Endometrial microvascular endothelial cells (primary cell): Measurements from ENCODE around the gene CCM2. TPM values are rescaled to one million over a fixed set of nuclear protein-coding genes. Genes with fewer than 3 reads are reported as not detected.

Experiments
- in situ Hi-C: cut with HindIII; loops from 2 replicates; pipeline ENCODE4 v1.10.0; 2017; ENCODE audit warnings: low sequenced_read_pairs, low pct_unique_long_range_greater_than_20kb; ENCODE audit errors: inconsistent ontology term
- total RNA-seq: library from RNA; depleted of rRNA; stranded (reverse); fragments of >200 nt; gene quantifications from one replicate; pipeline ENCODE4 v1.2.3, GENCODE V29; 2015; ENCODE audit errors: inconsistent ontology term

CCM2 gene
- total RNA-seq, 1 donor from 2014 or later, result 70.8 TPM

DNA sequence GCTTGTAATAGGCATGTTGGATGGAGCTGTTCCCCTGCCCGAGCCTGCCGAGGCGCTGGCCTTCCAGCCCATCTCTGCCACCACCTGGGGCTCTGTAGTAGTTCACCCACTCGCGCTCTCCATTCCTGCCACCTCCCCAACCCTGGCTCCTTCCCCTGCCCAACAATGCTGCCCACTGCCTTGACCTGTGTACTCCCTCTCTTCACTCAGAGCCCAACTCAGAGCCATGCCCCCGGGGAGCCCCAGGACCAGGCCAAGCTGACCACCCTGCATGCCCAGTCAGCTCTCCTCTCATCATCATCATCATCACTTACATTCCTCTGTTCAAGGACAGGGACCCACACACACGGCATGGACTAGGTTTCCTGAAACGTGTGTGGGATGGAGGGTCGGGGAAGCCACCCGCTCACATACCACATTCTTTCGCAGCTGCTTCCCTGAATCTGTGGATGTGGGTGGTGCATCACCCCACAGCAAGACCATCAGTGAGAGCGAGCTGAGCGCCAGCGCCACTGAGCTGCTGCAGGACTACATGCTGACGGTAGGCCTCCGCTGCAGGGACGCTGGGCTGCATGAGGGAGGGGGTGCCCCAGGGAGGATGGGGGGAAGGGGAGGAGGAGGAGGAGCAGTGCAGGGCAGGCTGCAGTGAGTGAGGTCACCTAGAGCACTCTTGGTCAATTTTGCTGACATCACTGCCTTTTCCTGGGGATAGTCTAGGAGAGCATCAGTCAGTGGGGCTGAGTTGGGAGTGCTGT is 73.2 kb downstream of the CCM2 start:
- in situ Hi-C loops, result no loop called here

DNA sequence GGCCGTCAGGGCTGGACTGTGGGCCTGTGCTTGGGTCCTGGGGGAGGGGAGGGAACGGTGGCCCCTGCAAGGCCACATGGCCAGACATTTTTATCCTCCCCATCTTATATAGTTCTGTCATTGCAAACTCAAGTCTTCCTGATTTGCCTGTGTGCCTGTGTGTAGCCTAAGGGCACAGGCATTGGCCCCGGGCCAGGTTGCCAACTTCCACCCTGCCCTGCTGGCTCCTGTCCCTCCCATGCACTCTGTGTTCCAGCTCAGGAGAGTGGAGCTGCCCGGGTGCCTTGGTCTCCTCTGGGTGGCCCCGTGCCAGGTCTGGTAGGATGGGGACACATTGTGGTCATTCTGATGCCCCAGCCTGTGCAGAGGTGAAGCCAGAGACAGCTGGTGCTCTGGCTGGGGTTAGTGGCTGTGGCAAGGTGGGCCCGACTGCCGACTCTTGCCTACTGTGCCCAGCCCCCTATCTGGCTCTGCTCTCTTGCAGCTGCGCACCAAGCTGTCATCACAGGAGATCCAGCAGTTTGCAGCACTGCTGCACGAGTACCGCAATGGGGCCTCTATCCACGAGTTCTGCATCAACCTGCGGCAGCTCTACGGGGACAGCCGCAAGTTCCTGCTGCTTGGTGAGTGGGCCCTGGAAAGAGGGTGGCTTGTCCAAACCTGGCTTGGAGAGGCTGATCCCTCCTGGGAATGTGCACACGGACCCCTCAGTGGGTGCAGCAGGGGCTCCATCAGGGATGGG is 74.0 kb downstream of the CCM2 start:
- in situ Hi-C loops, result no loop called here

DNA sequence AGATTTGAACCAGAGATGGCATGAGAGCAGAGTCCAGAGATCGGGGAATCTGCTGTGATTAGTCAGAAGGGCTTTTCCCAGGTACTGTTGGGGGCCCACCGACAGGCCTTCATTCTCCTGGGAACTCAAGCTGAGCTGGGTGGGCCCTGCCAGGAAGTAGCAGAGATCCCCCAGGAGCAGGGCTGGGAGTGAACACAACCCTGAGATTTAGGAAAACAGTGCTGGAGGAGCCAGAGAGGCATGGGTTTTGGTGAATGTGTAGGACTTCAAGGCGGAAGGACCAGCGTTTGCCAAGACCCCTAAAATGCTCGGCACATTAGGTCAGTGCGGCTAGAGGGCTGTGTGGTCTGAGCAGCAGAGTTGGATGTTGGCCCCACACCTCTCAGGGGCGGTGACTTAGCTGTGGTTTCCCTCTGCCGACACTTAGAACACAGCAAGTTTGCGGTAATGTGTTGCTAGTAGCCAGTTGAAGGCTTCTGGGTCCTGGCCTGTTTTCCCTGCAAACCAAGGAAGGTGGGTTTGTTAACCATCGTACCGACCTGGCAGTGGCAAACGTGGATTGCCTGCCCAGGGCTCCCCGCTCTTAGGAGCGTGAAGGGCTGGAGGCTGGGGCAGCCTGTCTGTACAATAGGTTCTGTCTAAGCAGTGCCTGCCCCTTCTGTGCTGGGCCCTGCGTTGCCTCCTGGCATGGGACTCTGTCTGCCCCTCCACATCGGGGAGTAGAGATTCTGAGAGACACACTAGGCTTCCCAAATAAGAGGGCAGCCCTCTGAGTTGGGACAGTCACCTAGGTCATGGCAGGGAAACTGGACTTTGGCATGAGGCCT is 74.7 kb downstream of the CCM2 start:
- in situ Hi-C loops, result no loop called here

DNA sequence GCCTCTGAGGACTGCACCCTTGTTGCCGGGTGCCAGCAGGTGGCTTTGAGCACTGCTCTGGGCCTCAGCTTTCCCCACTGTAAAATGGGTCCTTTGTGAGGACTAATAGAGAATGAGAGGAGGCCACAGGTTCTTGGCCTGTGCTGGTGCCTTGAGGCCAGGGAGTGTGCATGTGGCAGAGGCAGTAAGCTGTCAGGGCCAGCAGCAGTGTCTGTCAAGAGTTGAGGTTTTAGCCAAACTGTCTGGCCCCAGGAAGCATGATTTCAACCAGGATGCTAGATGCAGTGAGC is 75.3 kb downstream of the CCM2 start:
- in situ Hi-C loops, result no loop called here

DNA sequence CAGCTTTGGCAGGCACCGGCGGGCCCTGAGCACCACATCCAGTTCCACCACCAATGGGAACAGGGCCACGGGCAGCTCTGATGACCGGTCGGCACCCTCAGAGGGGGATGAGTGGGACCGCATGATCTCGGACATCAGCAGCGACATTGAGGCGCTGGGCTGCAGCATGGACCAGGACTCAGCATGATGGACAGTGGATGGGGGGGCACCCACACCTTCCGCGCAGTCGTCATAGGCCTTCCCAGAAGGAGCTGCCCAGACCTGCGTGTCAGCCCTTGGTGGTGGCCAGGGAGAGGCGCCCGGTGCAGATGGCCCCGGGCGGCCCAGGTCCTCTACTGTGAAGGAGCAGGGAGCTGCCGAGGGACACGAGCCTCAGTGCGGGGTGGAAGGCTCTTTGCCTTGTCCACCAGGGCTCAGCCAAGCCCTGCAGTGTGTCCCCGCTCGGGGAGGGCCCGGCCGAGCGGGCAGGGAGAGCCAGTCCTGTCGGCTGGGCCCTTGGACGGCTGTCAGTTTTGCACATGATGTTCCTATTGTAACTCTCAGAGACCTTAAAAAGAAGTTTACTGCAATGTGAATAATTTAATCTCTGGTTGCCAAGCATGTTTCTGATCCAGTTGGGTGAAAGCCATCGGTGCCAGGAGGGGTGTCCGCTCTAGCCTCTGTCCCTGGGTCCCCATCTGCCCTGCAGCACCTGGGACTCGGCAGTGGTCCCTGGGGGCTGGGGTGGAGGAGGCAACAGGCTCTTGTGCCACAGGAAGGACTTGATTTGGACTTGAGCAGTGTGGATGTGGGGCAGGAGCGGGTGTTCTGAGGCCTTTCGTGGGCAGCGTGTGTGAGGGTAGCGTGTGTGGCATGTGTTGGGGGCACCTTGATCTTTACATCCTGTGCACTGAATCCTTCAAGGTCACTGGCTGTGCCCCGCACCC is 76.1 kb downstream of the CCM2 start:
- in situ Hi-C loops, result no loop called here

DNA sequence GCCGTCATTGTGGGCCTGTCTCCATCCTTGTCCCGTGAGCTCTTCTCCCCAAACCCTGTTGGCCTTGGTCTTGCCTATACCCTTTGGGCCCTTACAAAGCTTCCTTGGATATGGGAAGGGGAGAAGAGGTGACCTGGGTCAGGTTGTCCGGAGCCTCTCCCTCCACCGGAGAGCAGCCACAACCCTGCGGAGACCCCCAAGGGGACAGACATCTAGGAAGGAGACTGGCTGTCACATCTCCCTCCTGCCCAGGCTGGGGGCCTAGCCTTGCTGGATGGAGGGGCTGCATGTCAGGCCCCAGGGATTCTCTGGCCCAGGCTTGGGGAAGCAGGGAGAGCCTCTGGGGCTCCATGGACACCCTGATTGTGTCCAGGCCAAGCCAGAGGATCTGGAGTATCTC is 76.9 kb downstream of the CCM2 start:
- in situ Hi-C loops, result no loop called here

DNA sequence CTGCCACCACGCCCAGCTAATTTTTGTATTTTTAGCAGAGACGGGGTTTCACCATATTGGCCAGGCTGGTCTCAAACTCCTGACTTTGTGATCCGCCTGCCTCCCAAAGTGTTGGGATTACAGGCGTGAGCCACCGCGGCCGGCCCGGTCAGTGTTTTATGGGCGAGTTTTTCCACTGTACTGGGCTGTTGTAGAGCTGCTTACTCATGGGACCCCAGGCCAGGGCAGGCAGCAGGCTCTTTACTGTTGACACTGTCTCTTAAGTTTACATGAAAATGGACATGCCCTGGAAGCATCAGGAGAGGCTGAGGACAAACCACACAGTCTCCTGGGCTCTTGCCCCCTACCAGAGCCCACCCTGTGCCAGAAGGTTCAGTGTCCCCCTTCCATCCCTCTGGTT is 77.6 kb downstream of the CCM2 start:
- in situ Hi-C loops, result no loop called here

DNA sequence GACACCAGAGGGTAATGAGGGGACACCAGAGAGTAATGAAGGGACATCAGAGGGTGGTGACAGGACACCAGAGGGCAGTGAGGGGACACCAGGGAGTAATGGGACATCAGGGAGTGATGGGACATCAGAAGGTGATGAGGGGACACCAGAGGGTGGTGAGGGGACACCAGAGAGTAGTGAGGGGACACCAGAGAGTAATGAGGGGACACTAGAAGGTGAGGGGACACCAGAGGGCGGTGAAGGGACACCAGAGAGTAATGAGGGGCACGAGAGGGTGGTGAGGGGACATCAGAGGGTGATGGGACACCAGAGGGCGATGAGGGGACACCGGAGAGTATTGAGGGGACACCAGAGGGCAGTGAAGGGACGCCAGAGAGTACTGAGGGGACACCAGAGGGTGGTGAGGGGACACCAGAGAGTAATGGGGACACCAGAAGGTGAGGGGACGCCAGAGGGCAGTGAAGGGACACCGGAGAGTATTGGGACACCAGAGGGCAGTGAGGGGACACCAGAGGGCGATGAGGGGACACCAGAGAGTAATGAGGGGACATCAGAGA is 78.2 kb downstream of the CCM2 start:
- in situ Hi-C loops, result no loop called here

DNA sequence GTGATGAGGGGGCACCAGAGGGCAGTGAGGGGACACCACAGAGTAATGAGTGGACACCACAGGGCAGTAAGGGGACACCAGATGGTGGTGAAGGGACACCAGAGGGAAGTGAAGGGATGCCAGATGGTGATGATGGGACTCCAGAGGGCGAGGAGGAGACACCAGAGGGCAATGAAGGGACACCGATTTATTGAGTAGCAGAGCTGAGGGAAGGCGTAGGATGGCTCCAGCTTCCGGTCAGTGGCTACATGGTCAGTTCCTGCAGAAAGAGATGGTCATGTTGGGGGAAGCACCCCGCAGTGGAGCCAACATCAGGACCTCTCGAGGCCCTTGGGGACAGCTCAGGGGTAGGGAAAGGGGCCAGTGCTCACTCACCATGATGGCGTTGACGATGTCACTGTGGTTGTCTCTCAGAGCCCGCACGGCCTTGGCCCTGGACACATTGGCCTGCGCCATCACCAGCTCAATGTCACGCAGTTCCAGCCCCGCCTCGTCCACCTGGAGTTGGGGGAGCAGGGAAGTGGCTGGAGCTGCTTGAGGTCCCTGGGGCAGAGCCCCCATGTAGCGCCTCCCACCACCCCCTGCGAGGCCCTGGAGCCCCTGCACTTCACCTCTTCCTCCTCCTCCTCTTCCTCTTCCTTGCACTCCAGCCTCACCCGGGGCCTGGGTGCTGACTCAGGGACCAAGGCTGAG is 80.4 kb downstream of the CCM2 start:
- in situ Hi-C loops, result no loop called here

DNA sequence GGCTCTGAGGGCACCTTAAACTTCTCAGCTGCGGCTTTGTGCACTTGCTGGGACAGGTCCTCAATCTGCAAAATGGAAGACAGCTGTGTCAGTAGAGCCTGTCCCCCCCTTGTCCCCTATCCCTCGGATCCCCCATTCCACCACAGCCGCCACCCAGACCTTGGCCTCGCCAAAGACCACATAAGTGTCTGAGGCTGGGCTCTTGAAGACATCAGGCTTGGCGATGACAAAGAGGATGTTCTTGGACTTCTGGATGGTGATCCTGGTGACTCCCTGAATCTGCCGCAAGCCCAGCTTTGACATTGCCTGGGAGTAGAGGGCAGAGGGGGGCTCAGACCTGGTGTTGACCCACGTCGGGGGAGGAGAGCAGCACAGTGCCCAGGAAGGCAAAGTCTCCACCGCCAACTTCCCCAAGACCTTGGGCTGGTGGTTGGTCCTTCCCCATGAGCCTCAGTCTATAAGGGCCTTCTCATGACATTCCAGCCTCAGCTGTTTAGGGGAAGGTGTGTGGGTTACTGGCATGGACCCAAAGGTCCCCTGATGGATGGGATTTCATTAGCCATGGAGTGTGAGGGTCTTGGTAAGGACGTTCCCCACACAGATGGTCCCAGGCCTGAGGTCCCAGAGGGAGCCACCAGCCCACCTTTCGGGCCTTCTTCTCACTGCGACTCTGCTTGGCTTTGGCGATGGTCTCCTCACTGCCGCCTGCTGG is 81.1 kb downstream of the CCM2 start:
- in situ Hi-C loops, result no loop called here

DNA sequence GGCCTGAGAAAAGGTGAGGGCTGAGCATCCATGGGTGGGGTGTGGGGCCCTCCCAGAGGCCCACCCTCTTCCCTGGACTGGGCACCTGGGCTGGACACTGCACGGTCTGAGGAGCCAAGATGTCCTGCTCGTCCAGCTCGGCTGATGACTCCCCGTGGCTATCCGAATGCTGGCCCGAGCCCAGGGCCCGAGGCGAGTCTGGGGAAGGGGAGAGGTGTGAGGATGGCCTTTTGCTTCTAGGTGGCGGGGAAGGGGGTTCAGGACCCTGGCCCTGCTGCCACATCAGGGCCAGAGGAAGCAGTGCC is 81.6 kb downstream of the CCM2 start:
- in situ Hi-C loops, result no loop called here

DNA sequence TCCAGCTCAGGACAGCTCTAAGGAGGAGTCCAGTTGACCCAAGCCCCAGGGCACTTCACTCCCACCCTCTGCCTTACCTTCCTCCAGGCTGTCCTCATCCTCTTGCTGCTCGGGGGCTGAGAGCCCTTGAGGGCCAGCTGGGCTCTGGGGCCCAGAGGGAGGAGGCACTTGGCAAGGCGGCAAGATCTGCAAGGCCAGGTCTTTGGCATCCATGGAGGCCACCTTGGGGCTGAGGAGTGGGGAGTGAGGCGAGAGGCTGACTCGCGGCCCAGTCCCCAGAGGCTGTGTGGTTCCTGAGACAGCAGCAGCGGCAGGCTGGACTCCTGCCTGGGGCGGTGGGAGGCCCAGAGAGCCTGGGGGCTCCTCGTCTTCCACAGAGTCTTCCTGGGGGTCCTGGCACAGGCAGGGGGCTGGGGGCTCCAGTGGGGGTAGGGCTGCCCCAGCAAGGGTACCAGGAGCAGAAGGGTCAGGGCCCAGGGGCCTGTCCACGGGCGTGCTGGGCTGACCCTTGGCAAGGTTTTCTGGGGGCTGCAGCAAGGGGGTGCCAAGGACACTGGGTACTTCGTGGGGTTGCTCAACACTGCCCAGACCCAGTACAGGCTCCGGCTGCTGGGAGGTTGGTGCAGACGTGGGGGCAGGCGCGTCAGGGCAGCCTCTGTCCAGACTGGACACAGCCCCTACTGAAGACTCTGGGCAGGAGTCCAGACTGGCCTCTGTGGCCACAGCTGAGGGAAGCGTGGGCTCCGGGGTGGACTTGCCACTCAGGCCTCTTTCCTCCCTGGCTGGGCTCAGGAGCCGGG is 82.2 kb downstream of the CCM2 start:
- in situ Hi-C loops, result no loop called here

DNA sequence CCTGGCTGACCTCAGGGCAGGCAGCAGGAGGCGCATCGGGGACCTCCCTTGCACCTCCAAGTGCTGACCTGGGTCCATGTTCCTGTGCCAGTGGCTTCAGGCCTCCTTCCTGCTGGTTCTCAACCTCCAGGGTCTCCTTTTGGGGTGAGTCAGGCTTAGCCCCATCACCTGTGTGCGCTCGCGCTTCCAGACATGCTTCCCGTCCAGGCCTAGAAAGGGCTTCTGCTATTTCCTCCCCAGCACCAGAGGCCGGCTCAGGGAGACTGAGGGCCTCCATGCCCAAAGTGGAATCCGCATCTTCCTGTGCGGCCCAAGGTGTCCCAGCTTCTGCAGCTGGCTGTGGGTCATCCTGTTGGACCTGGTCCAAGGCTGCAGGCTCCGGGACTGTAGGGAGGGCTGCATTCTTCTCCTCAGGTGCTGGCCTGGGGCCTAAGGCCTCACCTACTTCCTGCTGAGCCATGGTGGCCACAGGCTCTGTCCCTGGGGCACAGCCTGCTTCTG is 82.9 kb downstream of the CCM2 start:
- in situ Hi-C loops, result no loop called here

DNA sequence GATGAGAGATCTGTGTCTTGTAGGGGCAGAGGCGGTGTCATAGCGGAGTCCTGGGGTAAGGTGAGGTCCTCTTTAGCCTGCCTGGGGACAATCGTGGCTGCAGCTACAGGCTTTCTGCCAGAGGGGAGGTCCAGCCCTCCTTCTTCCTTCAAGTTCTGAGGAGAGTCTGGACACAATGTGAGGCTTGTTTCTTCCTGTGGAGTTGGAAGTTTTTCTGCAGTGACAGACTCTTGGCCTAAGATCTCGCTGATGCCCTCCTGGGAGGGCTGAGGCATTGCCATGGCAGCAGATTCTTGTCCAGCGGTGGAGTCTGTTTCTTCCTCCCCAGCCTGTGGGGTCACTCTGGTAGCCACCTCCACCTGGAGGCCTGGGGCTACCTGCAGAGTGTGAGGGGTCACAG is 84.3 kb downstream of the CCM2 start:
- in situ Hi-C loops, result no loop called here

DNA sequence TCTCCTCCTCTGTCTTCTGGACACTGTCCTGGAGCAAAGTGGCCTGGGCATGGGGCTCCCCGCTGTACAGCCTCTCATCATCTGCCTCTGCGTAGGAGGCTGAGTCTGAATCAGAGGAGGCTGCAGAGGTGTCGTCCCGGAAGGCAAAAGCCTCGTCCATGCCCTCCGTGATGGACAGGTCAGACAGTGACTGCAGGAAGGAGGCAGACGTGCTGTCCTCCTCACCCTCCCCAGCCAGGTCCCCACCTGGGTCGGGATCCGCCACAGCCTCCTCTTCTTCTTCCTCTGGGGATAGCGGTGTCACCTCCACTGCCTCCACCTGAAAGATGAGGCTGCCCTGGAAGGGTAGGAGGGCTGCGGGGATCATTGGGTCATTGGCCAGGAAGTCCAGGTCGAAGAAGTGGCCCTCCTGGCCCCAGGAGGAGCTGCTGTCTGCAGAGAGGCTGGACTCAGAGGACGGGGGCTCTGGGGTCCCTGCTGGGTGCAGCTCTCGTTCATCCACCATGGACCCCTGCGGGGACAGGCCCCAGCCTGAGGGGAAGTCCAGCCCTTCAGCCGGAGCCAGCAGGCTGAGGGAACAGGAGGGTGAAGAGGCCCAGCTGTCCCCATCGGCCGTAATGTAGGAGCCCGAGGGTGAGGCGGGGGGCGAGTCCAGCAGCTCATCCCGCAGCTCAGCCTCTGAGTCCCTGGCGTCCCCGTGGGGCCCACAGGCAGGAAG is 85.1 kb downstream of the CCM2 start:
- in situ Hi-C loops, result no loop called here

DNA sequence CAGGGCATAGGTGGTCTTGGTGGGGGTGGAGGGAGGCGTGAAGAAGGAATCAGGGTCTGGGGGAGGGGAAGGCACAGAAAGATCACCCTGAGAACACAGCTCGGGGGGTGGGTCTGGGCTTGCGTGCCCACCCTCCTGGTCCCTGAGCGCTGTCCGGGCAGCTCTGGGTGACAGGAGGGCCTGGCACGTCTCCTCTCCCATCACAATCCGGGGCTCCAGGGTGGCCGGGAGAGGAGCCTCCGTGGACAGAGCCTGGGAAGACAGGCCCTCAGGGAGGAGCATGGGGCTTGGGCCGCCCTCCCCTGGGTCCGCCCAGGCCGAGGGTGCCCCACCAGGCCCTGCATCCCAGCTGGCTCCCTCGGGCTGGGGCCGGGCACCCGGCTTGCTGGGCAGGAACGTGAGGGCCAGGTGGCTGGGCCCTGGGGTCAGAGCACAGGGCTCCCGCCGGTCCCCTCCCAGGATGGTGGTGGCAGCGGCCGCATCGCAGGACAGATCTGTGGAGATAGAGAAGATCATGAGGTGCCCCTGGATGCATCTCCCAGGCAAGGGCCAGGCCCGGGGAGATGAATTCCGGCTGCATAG is 85.7 kb downstream of the CCM2 start:
- in situ Hi-C loops, result no loop called here
